OCI-LY3 (cell line): Measurements from ENCODE around the gene ALPG.
"Not testable (repeated sequence)": the region's sequence is repeated elsewhere in the genome, so short reads cannot be mapped to it uniquely, and the experiment has no call there.

Experiments used
- H2AFZ ChIP-seq: fragments of 200-600, 300-600 bp; shearing (Covaris generic); 2 replicates; pipeline ENCODE4 v1.6.0; 2014; ENCODE audit warnings: antibody characterized with exemption, low read depth, low read length
- H3K27ac ChIP-seq: fragments of 200-600, 300-600 bp; sonication (generic); 2 replicates; pipeline ENCODE4 v1.5.1; 2014; ENCODE audit warnings: mild to moderate bottlenecking, low read length, moderate library complexity, mixed read lengths
- H3K27me3 ChIP-seq: fragments of 200-600, 300-600 bp; sonication (generic); 2 replicates; pipeline ENCODE4 v1.6.1; 2014; ENCODE audit warnings: low read depth, low read length, mixed read lengths
- H3K36me3 ChIP-seq: fragments of 200-600, 300-600 bp; sonication (generic); replicated peaks from 2 replicates; pipeline ENCODE3; 2014; ENCODE audit warnings: low read depth, low read length, mixed read lengths
- H3K4me1 ChIP-seq: fragments of 300-600, 200-600 bp; sonication (generic); 2 replicates; pipeline ENCODE4 v1.6.1; 2014; ENCODE audit warnings: low read length, mixed read lengths
- H3K4me2 ChIP-seq: fragments of 200-600, 300-600 bp; sonication (generic); 2 replicates; pipeline ENCODE4 v1.6.1; 2014; ENCODE audit warnings: low read length, mixed read lengths
- H3K4me3 ChIP-seq: fragments of 300-600, 200-600 bp; sonication (generic); 2 replicates; pipeline ENCODE4 v1.5.1; 2014; ENCODE audit warnings: antibody characterized with exemption, mild to moderate bottlenecking, low read length, moderate library complexity
- H3K79me2 ChIP-seq: fragments of 300-600, 200-600 bp; shearing (Covaris generic); 2 replicates; pipeline ENCODE4 v1.6.1; 2014; ENCODE audit warnings: mild to moderate bottlenecking, low read length, mixed read lengths
- H3K9ac ChIP-seq: fragments of 300-600, 200-600 bp; shearing (Covaris generic); 2 replicates; pipeline ENCODE4 v1.6.0; 2014; ENCODE audit warnings: mild to moderate bottlenecking, low read length, moderate library complexity
- H3K9me3 ChIP-seq: fragments of 200-600, 300-600 bp; shearing (Covaris generic); 2 replicates; pipeline ENCODE4 v1.6.1; 2014; ENCODE audit warnings: low read length, mixed read lengths; ENCODE audit not compliant: insufficient read depth
- H4K20me1 ChIP-seq: fragments of 200-600, 300-600 bp; sonication (generic); 2 replicates; pipeline ENCODE4 v1.6.1; 2016; ENCODE audit warnings: low read length, mixed read lengths; ENCODE audit not compliant: insufficient read depth
- EZH2phosphoT487 ChIP-seq: fragments of 200-600 bp; shearing (Covaris generic); IDR thresholded peaks from 2 replicates; pipeline ENCODE4 v1.6.1; 2018; ENCODE audit warnings: antibody characterized with exemption, mixed run types, low read depth
- TF ChIP-seq, protein P1 (sequence below): fragments of 200-600, 300-600 bp; sonication (generic); IDR thresholded peaks from 2 replicates; pipeline ENCODE4 v1.5.1; 2014; ENCODE audit warnings: antibody characterized with exemption, low read length, low read depth

The ALPG gene

DNA sequence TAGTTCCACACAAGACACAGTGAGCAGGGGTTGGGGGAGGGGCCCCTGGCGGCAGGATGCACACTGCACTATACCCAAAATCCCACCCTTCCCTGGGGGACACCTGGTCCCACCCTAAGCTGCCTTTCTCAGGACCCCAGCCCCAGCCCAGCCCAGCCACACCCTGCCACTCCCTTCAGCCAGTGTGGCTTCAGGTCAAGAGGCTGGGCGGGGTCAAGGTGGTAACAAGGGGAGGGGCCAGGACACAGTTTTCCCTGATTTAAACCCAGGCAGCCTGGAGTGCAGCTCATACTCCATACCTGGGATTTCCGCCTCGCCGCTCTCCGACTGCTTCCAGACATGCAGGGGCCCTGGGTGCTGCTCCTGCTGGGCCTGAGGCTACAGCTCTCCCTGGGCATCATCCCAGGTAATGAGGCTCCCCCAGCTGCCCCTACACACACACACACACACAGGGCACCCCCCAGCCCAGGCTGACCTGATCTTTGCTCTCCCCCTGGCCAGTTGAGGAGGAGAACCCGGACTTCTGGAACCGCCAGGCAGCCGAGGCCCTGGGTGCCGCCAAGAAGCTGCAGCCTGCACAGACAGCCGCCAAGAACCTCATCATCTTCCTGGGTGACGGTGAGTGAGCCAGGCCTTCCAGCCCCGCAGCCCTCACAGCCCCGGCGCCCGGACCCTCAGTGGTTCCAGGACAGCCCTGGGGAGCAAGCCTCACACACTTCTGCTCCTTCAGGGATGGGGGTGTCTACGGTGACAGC lies at the start of gene ALPG:
ALPG (plus strand) TSS at position 289 of the 755 bp plus-strand sequence; CDS start at position 340, 51 bp downstream.
- H3K27me3 ChIP-seq, result no peaks in the 10 kb centered on the region
- no peak within 1 kb of the TSS for H2AFZ ChIP-seq
- H3K36me3 ChIP-seq, result no peaks in the 10 kb centered on the region
- no peak for TF ChIP-seq EZH2phosphoT487
- TF ChIP-seq, protein P1, sequence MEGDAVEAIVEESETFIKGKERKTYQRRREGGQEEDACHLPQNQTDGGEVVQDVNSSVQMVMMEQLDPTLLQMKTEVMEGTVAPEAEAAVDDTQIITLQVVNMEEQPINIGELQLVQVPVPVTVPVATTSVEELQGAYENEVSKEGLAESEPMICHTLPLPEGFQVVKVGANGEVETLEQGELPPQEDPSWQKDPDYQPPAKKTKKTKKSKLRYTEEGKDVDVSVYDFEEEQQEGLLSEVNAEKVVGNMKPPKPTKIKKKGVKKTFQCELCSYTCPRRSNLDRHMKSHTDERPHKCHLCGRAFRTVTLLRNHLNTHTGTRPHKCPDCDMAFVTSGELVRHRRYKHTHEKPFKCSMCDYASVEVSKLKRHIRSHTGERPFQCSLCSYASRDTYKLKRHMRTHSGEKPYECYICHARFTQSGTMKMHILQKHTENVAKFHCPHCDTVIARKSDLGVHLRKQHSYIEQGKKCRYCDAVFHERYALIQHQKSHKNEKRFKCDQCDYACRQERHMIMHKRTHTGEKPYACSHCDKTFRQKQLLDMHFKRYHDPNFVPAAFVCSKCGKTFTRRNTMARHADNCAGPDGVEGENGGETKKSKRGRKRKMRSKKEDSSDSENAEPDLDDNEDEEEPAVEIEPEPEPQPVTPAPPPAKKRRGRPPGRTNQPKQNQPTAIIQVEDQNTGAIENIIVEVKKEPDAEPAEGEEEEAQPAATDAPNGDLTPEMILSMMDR, result no peak
- H3K4me3 ChIP-seq, result no peak within 1 kb of the TSS
- H3K4me2 ChIP-seq, result no peak within 1 kb of the TSS
- H3K4me1 ChIP-seq, result no peaks in the 10 kb centered on the region
- H3K9me3 ChIP-seq, result no peaks in the 10 kb centered on the region
- H4K20me1 ChIP-seq, result no peaks in the 10 kb centered on the region
- no peak within 1 kb of the TSS for H3K27ac ChIP-seq
- H3K79me2 ChIP-seq, result no peaks in the 10 kb centered on the region
- H3K9ac ChIP-seq, result no peak within 1 kb of the TSS

DNA sequence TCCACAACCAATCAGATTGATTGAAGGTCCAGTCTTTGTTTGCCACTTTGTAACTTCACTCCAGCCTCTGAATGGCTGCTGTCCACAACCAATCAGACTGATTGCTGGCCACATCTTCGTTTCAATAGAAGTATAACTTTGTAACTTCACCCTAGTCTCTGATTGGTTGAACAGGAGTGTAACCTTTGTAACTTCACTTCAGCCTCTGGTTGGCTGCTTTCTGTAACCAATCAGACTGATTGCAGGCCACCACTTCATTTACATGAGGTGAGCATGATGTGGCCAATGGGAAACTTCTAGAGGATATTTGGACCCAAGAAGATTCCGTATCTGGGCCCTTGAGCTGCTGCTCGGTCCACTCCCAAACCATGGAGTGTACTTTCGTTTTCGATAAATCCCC lies 45.0 kb upstream of the ALPG start:
- no peaks in the 10 kb centered on the region for H3K9me3 ChIP-seq
- no peak overlapping the region for H3K4me2 ChIP-seq
- H2AFZ ChIP-seq, result no peak overlapping the region
- H3K36me3 ChIP-seq, result no peaks in the 10 kb centered on the region
- H4K20me1 ChIP-seq, result no peaks in the 10 kb centered on the region
- no peaks in the 10 kb centered on the region for H3K27me3 ChIP-seq
- TF ChIP-seq, protein P1, result no peak
- TF ChIP-seq EZH2phosphoT487, result no peak
- H3K4me3 ChIP-seq, result no peak overlapping the region
- no peak overlapping the region for H3K9ac ChIP-seq
- peaks cover 10% of the 10 kb centered on the region for H3K4me1 ChIP-seq
- no peak overlapping the region for H3K27ac ChIP-seq
- no peaks in the 10 kb centered on the region for H3K79me2 ChIP-seq

DNA sequence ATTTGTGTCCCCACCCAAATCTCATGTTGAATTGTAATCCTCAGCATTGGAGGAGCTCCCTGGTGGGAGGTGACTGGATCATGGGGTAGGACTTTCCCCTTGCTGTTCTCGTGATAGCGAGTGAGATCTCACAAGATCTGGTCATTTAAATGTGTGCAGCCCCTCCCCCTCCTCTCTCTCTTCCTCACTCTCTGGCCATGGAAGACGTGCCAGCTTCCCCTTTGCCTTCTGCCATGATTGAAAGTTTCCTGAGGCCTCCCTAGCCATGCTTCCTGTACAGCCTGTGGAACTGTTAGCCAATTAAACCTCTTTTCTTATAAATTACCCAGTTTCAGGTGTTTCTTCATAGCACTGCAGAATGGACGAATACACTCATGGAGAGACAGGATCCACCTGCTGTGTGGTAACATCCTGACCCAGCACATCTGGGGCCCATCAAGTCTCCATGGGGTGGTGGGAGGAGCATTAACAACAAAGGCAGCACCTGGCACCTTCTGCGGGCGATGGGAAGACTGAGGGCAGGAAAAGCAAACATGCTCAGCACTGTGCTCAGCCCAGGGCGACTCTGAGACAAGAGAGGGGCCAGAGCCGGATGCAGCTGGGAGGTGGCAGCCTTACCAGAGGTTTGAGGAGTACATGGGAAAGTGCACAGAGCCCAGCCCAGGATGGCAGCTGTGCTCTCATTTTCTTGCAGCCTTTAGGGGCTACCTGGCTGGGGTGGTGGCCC lies 44.3 kb upstream of the ALPG start:
- no peaks in the 10 kb centered on the region for H3K27me3 ChIP-seq
- no peaks in the 10 kb centered on the region for H4K20me1 ChIP-seq
- peaks cover 10% of the 10 kb centered on the region for H3K4me1 ChIP-seq
- H2AFZ ChIP-seq, result no peak overlapping the region
- H3K79me2 ChIP-seq, result no peaks in the 10 kb centered on the region
- H3K9me3 ChIP-seq, result no peaks in the 10 kb centered on the region
- no peaks in the 10 kb centered on the region for H3K36me3 ChIP-seq
- no peak overlapping the region for H3K9ac ChIP-seq
- H3K4me2 ChIP-seq, result no peak overlapping the region
- no peak overlapping the region for H3K4me3 ChIP-seq
- no peak for TF ChIP-seq EZH2phosphoT487
- TF ChIP-seq, protein P1, result no peak
- no peak overlapping the region for H3K27ac ChIP-seq

DNA sequence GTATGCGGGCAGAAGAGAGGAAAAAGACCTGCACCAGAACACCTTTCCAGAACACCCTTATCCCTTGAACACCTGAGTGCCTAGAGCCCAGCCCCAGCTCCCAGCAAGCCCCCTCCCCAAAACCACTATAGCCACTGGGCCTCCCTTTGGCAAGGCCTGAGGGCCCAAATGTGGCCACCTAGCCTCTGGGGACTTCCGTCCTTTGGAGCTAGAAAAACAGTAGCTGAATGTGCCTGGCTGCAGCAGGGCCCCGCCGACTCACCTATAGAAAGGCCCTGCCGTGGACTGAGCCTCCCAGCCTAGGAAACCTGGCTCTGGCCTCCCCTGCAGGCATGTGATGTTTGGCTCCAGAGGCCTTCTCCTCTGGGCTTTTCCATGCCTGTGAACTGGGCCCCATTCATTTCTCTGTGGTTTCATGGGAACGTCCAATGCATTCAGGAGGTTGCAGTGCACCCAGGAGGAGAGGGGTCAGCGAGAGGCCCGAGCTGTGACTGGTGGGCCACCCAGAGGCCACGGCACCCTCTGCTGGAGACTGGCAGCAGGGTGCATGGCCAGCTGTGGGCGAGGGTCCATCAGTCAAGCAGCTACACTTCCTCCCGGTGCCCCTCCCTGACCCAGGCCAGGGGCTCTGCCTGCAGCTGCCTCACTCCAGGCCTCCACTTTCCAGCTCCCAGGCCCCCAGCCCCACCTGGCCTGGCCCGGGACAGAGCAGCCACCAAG lies 43.4 kb upstream of the ALPG start:
- not testable (repeated sequence) for H3K36me3 ChIP-seq, H3K27me3 ChIP-seq, H3K79me2 ChIP-seq, H3K4me1 ChIP-seq, H4K20me1 ChIP-seq, H3K9me3 ChIP-seq
- TF ChIP-seq, protein P1, result peak; percentile 22; the same call in 1 of the 2 replicates
- Histone ChIP-seq H3K27ac (0 out of 2 replicates have a peak overlapping the region, but pooled peaks have one; percentile 20), H3K4me3 (peak overlapping the region; percentile 71), H3K4me2 (peak overlapping the region; percentile 97), H3K9ac (peak overlapping the region; percentile 60), H2AFZ (peak overlapping the region; percentile 94)
